IMR-90 (cell line): ENCODE results near the gene ADARB2. TPM values are rescaled to one million over a fixed set of nuclear protein-coding genes. Genes with fewer than 3 reads are reported as not detected.

Experiments used
- ATAC-seq: fragments of 200-7000 bp; cut with Tn5 transposase; 2 replicates; pipeline ENCODE4 v1.9.1; 2020; ENCODE audit warnings: low read depth, mild to moderate bottlenecking, moderate library complexity
- BruUV-seq: library from RNA; stranded (reverse); fragments of 400-500 nt; replicated peaks from 2 replicates; lab custom pipeline; 2021; lab: Mats Ljungman, UMichigan
- CTCF ChIA-PET: fragments of 300-600 bp; formaldehyde crosslinking; extraction: SDS; loops from one replicate; lab custom pipeline; 2021; ENCODE audit warnings: antibody characterized with exemption; lab: Yijun Ruan, JAX
- POLR2A ChIA-PET: fragments of 300-600 bp; sonication (Branson Sonifier 250); formaldehyde crosslinking; loops from one replicate; lab custom pipeline; 2022; ENCODE audit warnings: antibody characterized with exemption; ENCODE audit not compliant: unreplicated experiment; lab: Charles Lee
- DNase-seq: peaks from one replicate; pipeline ENCODE4 v3.0.0; 2013
- H2AFZ ChIP-seq: replicated peaks from 2 replicates; pipeline ENCODE3; 2013; ENCODE audit warnings: low read length, mild to moderate bottlenecking; ENCODE audit not compliant: poor library complexity
- H2AK5ac ChIP-seq: 2 replicates; pipeline ENCODE4 v1.6.1; 2013; ENCODE audit warnings: low read depth, low read length, inconsistent platforms
- H2AK9ac ChIP-seq: replicated peaks from 2 replicates; pipeline ENCODE3; 2013; ENCODE audit warnings: mild to moderate bottlenecking, low read depth, low read length, moderate library complexity; ENCODE audit not compliant: poor library complexity
- H2BK120ac ChIP-seq: 2 replicates; pipeline ENCODE4 v1.6.1; 2013; ENCODE audit warnings: low read depth, low read length, inconsistent platforms
- H2BK15ac ChIP-seq: 3 replicates; pipeline ENCODE4 v1.6.1; 2013; ENCODE audit warnings: low read depth, low read length, inconsistent platforms
- H2BK20ac ChIP-seq: 2 replicates; pipeline ENCODE4 v1.6.1; 2013; ENCODE audit warnings: low read depth, mild to moderate bottlenecking, inconsistent platforms, low read length, moderate library complexity
- H2BK5ac ChIP-seq: 2 replicates; pipeline ENCODE4 v1.6.1; 2013; ENCODE audit warnings: mild to moderate bottlenecking, low read depth, low read length, inconsistent platforms; ENCODE audit not compliant: poor library complexity, severe bottlenecking
- H3K14ac ChIP-seq: replicated peaks from 2 replicates; pipeline ENCODE4 v1.6.1; 2013; ENCODE audit warnings: low read depth, low read length, inconsistent platforms
- H3K18ac ChIP-seq: 2 replicates; pipeline ENCODE4 v1.6.1; 2013; ENCODE audit warnings: low read depth, low read length, control low read depth
- H3K23ac ChIP-seq: 2 replicates; pipeline ENCODE4 v1.6.1; 2013; ENCODE audit warnings: low read depth, low read length, inconsistent platforms
- H3K27ac ChIP-seq: 2 replicates; pipeline ENCODE4 v1.5.1; 2013; ENCODE audit warnings: mild to moderate bottlenecking, control low read depth, low read length; ENCODE audit not compliant: insufficient read depth
- H3K27me3 ChIP-seq: 2 replicates; pipeline ENCODE4 v1.6.1; 2013; ENCODE audit warnings: low read length; ENCODE audit not compliant: control insufficient read depth, insufficient read depth
- H3K36me3 ChIP-seq: 2 replicates; pipeline ENCODE4 v1.6.1; 2013; ENCODE audit warnings: low read length, mixed read lengths; ENCODE audit not compliant: control insufficient read depth, insufficient read depth
- H3K4ac ChIP-seq: 2 replicates; pipeline ENCODE4 v1.6.1; 2013; ENCODE audit warnings: low read depth, low read length, inconsistent platforms
- H3K4me1 ChIP-seq: 2 replicates; pipeline ENCODE4 v1.6.1; 2013; ENCODE audit warnings: low read length, mixed read lengths; ENCODE audit not compliant: control insufficient read depth, insufficient read depth
- H3K4me2 ChIP-seq: 2 replicates; pipeline ENCODE4 v1.6.1; 2013; ENCODE audit warnings: low read depth, mild to moderate bottlenecking, control low read depth, low read length, moderate library complexity
- H3K4me3 ChIP-seq: 2 replicates; pipeline ENCODE4 v1.5.1; 2013; ENCODE audit warnings: low read depth, mild to moderate bottlenecking, control low read depth, low read length, moderate library complexity; ENCODE audit not compliant: insufficient read depth
- H3K56ac ChIP-seq: 2 replicates; pipeline ENCODE4 v1.6.1; 2013; ENCODE audit warnings: low read length, inconsistent platforms; ENCODE audit not compliant: insufficient read depth; ENCODE audit errors: extremely low read depth
- H3K79me1 ChIP-seq, 2 experiments: 2 replicates each; pipeline ENCODE4 v1.6.1; 2013; ENCODE audit warnings: low read length in 2 of 2, inconsistent platforms in 1 of 2, low read depth in 1 of 2
- H3K9ac ChIP-seq: 2 replicates; pipeline ENCODE4 v1.6.1; 2013; ENCODE audit warnings: low read depth, low read length, control low read depth
- H3K9me1 ChIP-seq: 2 replicates; pipeline ENCODE4 v1.6.1; 2013; ENCODE audit warnings: low read length, inconsistent platforms; ENCODE audit not compliant: insufficient read depth
- H3K9me3 ChIP-seq: 2 replicates; pipeline ENCODE4 v1.6.1; 2013; ENCODE audit warnings: low read length; ENCODE audit not compliant: control insufficient read depth, insufficient read depth
- H4K20me1 ChIP-seq: 2 replicates; pipeline ENCODE4 v1.6.1; 2013; ENCODE audit warnings: low read length, inconsistent platforms; ENCODE audit not compliant: insufficient read depth
- H4K5ac ChIP-seq: 2 replicates; pipeline ENCODE4 v1.6.1; 2013; ENCODE audit warnings: mild to moderate bottlenecking, low read depth, low read length, control low read depth
- H4K8ac ChIP-seq, 2 experiments: 2 replicates each; pipeline ENCODE4 v1.6.1; 2013; ENCODE audit warnings: low read depth in 2 of 2, low read length in 2 of 2, control low read depth in 1 of 2, inconsistent platforms in 1 of 2
- H4K91ac ChIP-seq: 2 replicates; pipeline ENCODE4 v1.6.1; 2013; ENCODE audit warnings: low read depth, low read length, inconsistent platforms; ENCODE audit not compliant: insufficient read depth
- BHLHE40 ChIP-seq: fragments of 150-350 bp; IDR thresholded peaks from 2 replicates; pipeline ENCODE4 v1.6.1; 2016; ENCODE audit warnings: mild to moderate bottlenecking, low read depth, low read length
- CHD1 ChIP-seq: IDR thresholded peaks from 2 replicates; pipeline ENCODE4 v1.6.1; 2012; ENCODE audit warnings: low read depth, low read length, improper control_type of control experiment
- MAZ ChIP-seq: IDR thresholded peaks from 2 replicates; pipeline ENCODE4 v1.6.1; 2012; ENCODE audit warnings: low read depth, mild to moderate bottlenecking, low read length, improper control_type of control experiment, moderate library complexity, borderline replicate concordance
- MXI1 ChIP-seq: IDR thresholded peaks from 2 replicates; pipeline ENCODE4 v1.6.1; 2012; ENCODE audit warnings: low read depth, mild to moderate bottlenecking, low read length, moderate library complexity, borderline replicate concordance
- POLR2A ChIP-seq: IDR thresholded peaks from 2 replicates; pipeline ENCODE4 v1.6.1; 2012; ENCODE audit warnings: mild to moderate bottlenecking, low read depth, low read length
- RFX5 ChIP-seq: IDR thresholded peaks from 2 replicates; pipeline ENCODE4 v1.8.0; 2012; ENCODE audit warnings: low read depth, mild to moderate bottlenecking, low read length, moderate library complexity
- SMC3 ChIP-seq: fragments of 150-350 bp; IDR thresholded peaks from 2 replicates; pipeline ENCODE4 v1.6.1; 2016; ENCODE audit warnings: low read depth, mild to moderate bottlenecking, antibody characterized with exemption, low read length, moderate library complexity
- WGBS, 2 experiments: methylation state at CpG; one replicate each; pipeline versions ENCODE4 v1.1.5 to v1.1.7; 2013; ENCODE audit warnings: missing lambda C conversion rate in 2 of 2; ENCODE audit not compliant: insufficient read length in 1 of 2; ENCODE audit errors: extremely low coverage in 2 of 2; 5-methylcytosine and 5-hydroxymethylcytosine counted together
- dilution Hi-C: fragments of 300-500 bp; cut with HindIII; formaldehyde crosslinking; loops from one replicate; pipeline ENCODE4 v1.14.3; 2018; ENCODE audit warnings: low sequenced_read_pairs; ENCODE audit not compliant: unreplicated experiment
- in situ Hi-C: fragments of 300-500 bp; cut with MboI; formaldehyde crosslinking; loops from 3 replicates; pipeline ENCODE4 v1.14.3; 2019; ENCODE audit warnings: low sequenced_read_pairs, inconsistent platforms, mixed read lengths
- intact Hi-C: fragments of 100-400 bp; cut with micrococcal nuclease; formaldehyde crosslinking; loops from 2 replicates; pipeline ENCODE4 v1.10.0; 2022
- polyA plus RNA-seq, 3 experiments: library from polyadenylated mRNA; depleted of rRNA; stranded (reverse); fragments of >200 nt; gene quantifications; 2 replicates each; pipeline ENCODE4 v1.2.3, GENCODE V29; 2012; ENCODE audit warnings: low replicate concordance in 1 of 3
- total RNA-seq: library from RNA; depleted of rRNA; stranded (reverse); fragments of >200 nt; gene quantifications from 2 replicates; pipeline ENCODE4 v1.2.3, GENCODE V29; 2012

Gene ADARB2
- total and polyA plus RNA-seq, 2 of the 4 experiments (the other 2 are of a cell fraction) = not detected

DNA sequence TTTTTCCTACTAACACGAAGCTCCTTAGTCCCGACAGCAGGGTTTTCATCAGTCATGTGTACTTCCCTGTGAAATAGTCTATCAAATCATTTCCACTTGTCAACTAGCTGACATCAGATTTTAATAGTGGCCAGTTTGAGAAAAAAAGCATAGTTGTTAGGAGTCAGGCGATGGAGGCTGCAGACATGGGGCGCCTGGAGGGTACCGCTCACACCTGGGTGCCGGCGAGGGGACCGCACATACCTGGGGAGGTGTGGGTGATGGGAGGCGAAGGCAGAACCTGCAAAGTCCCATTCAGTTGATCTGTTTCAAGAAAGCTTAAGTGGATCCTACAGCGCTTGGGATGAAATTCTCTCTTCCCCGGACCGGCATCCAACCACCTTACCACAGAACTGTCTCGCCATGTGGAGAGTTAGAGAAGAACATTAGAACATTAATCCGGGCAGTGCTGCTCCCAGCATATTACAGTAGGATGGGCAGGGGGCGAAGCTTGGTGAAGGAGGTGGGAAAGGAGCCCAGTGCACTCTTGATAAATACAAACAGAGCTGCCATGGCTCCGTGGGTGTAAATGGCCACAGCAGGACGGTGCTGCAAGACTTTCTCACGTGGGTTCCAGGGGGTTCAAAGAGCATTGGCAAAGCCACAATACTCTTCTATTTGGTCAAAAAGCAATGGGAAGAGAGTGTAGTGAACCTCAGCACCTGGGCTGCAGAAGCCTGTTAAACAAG is 24.2 kb downstream of the ADARB2 start:
- H3K27me3 ChIP-seq = no peaks in the 10 kb centered on the region
- no peak for TF ChIP-seq BHLHE40
- TF ChIP-seq MXI1 = no peak
- TF ChIP-seq MAZ = no peak
- TF ChIP-seq CHD1 = no peak
- no peak for TF ChIP-seq POLR2A
- TF ChIP-seq RFX5 = no peak
- no peak for TF ChIP-seq SMC3
- dilution Hi-C loops = no loop called here

More for the DNA sequence above, 24.2 kb downstream of the ADARB2 start:
- Histone ChIP-seq H2BK120ac (no peak overlapping the region), H3K9me1 (no peaks in the 10 kb centered on the region), H2AFZ (no peak overlapping the region), H3K4me2 (no peak overlapping the region), H3K9me3 (peaks cover 27% of the 10 kb centered on the region), H3K27ac (no peak overlapping the region), H3K36me3 (no peaks in the 10 kb centered on the region), H3K56ac (no peak overlapping the region), H2BK5ac (no peak overlapping the region), H3K4me3 (no peak overlapping the region), H2AK9ac (no peak overlapping the region), H3K4ac (no peak overlapping the region), H2BK20ac (no peak overlapping the region), H3K79me1 (no peaks in the 10 kb centered on the region), H2BK15ac (no peak overlapping the region), H4K5ac (no peak overlapping the region), H3K14ac (no peak overlapping the region), H2AK5ac (no peak overlapping the region), H3K9ac (no peak overlapping the region), H3K4me1 (no peaks in the 10 kb centered on the region), H4K8ac (no peak overlapping the region), H4K20me1 (no peaks in the 10 kb centered on the region), H3K23ac (no peak overlapping the region), H4K91ac (no peak overlapping the region), H3K18ac (no peak overlapping the region)
- DNase-seq = no peak
- in situ Hi-C loops (no loop called here), intact Hi-C loops (no loop called here)
- no peak for ATAC-seq
- BruUV-seq = no TSS peak
- ChIA-PET CTCF (no interaction called here), POLR2A (no interaction called here)
- WGBS, 2 experiments = no CpG with 5 or more reads among the region's 18 CpGs
